T-helper 2 cell treated with Interferon-gamma antibody and Interleukin-4, amounts not matched to agents 5 μg/mL and 100 μg/mL, for 36 hours (primary cell): Measurements from ENCODE around the gene SAV1.
"Not testable (repeated sequence)": the region's sequence is repeated elsewhere in the genome, so short reads cannot be mapped to it uniquely, and the experiment has no call there.

Experiments
- DNase-seq: peaks from one replicate; pipeline ENCODE4 v3.0.0; 2021; ENCODE audit warnings: low spot score
- H3K27ac Mint-ChIP-seq: one replicate; pipeline ENCODE4 v1.8.0; 2021; ENCODE audit warnings: mild to moderate bottlenecking, mixed read lengths
- H3K27me3 Mint-ChIP-seq: one replicate; pipeline ENCODE4 v1.8.0; 2021; ENCODE audit warnings: low read depth, mixed read lengths
- H3K36me3 Mint-ChIP-seq: one replicate; pipeline ENCODE4 v1.8.0; 2021; ENCODE audit warnings: low read depth, mixed read lengths
- H3K4me1 Mint-ChIP-seq: one replicate; pipeline ENCODE4 v1.8.0; 2021; ENCODE audit warnings: low read depth, mixed read lengths
- H3K4me3 Mint-ChIP-seq: one replicate; pipeline ENCODE4 v1.8.0; 2022; ENCODE audit warnings: mild to moderate bottlenecking, moderate library complexity, mixed read lengths
- H3K9me3 Mint-ChIP-seq: one replicate; pipeline ENCODE4 v1.8.0; 2021; ENCODE audit warnings: mixed read lengths

SAV1 gene

GRCh38 chr14:50647753-50648152 lies 20.4 kb downstream of the SAV1 start:
- no peak for DNase-seq
- no peaks in the 10 kb centered on the region for H3K27me3 Mint-ChIP-seq
- H3K4me1 Mint-ChIP-seq = peaks cover 1% of the 10 kb centered on the region
- no peaks in the 10 kb centered on the region for H3K9me3 Mint-ChIP-seq
- H3K36me3 Mint-ChIP-seq = no peaks in the 10 kb centered on the region
- H3K27ac Mint-ChIP-seq = no peak overlapping the region
- no peak overlapping the region for H3K4me3 Mint-ChIP-seq

DNA sequence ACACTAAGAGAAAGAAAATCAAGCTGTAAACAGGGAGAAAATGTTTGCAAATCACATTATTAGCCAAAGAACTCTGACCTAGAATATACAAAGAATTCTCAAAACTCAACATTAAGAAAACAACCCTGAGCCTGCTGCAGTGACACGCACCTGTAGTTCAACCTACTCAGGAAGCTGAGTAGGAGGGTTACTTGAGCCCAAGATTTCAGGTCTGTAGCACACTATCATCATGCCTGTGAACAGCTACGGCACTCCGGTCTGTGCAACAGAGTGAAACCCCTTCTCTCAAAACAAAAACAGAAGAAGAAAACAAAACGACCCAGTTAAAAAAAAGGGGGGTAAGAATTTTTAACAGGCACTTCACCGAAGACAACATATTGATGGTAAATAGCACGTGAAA lies 20.8 kb downstream of the SAV1 start:
- no peaks in the 10 kb centered on the region for H3K27me3 Mint-ChIP-seq

DNA sequence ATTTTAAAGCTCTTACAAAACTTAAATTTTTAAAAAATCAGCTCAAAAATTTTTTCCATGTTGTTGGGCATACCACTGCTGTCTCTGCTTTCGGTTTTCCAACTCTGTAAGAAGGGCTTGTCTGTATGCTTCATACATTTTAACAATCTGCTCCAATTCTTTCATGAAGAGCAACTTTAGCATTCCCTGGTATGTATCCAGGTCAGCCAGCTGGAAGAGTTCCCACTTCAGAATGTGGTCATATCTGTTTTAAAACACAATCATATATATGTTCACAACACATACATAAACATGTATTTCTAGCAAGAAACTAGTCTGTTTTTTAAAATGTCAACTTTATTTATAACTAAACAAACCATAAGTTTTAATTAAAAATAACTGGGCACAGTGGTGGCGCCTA lies 33.0 kb downstream of the SAV1 start:
- Mint-ChIP-seq H3K27ac (no peak overlapping the region), H3K4me1 (no peaks in the 10 kb centered on the region), H3K9me3 (no peaks in the 10 kb centered on the region), H3K4me3 (no peak overlapping the region), H3K27me3 (no peaks in the 10 kb centered on the region), H3K36me3 (no peaks in the 10 kb centered on the region)
- DNase-seq = no peak

More for the DNA sequence above, 20.8 kb downstream of the SAV1 start:
- Mint-ChIP-seq H3K4me3 (no peak overlapping the region), H3K4me1 (peaks cover under 1% of the 10 kb centered on the region), H3K27ac (no peak overlapping the region), H3K9me3 (no peaks in the 10 kb centered on the region), H3K36me3 (no peaks in the 10 kb centered on the region)
- no peak for DNase-seq

- H3K36me3 Mint-ChIP-seq = no peaks in the 10 kb centered on the region
- H3K4me3 Mint-ChIP-seq = no peak overlapping the region
- H3K27ac Mint-ChIP-seq = no peak overlapping the region
- DNase-seq = no peak
- no peaks in the 10 kb centered on the region for H3K9me3 Mint-ChIP-seq
- no peaks in the 10 kb centered on the region for H3K27me3 Mint-ChIP-seq
- no peaks in the 10 kb centered on the region for H3K4me1 Mint-ChIP-seq
Observed at GRCh38 chr14:50633954-50634353, 34.2 kb downstream of the SAV1 start.

DNA sequence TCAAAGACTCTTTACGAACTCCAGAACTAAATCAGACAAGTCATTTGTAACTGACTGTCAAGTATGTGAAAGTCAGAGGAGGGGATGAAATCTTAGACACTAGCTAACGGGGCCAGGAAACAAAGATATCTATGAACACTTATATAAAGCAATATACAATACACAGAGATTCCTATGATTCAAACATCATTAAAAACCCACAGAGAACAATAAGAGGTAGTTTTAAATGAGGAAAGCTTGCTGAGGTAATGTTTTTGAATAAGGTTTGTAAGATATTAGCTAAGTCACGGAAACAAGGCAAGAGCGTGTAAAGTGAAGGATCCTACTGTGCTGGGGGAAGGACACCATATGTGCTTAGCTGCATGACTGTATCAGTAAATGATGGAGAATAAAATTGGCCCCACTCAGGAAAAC lies 36.7 kb downstream of the SAV1 start:
- Mint-ChIP-seq H3K4me1 (no peaks in the 10 kb centered on the region), H3K36me3 (no peaks in the 10 kb centered on the region), H3K27me3 (no peaks in the 10 kb centered on the region), H3K9me3 (no peaks in the 10 kb centered on the region), H3K4me3 (no peak overlapping the region), H3K27ac (no peak overlapping the region)
- no peak for DNase-seq

DNA sequence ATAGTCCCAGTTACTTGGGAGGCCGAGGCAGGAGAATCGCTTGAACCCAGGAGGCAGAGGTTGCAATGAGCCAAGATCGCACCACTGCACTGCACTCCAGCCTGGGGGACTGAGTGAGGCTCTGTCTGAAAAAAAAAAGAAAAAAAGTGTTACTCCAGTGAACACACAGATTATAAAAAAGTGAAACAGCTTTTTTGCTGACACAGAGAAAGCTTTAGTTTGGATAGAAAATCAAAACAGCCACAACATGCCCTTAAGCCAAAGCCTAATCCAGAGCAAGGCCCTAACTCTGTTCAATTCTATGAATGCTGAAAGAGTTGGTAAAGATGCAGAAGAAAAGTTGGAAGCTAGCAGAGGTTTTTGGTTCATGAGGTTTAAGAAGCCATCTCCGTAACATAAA lies 43.2 kb downstream of the SAV1 start:
- not testable (repeated sequence) for H3K9me3 Mint-ChIP-seq, H3K27me3 Mint-ChIP-seq, DNase-seq, H3K4me3 Mint-ChIP-seq, H3K36me3 Mint-ChIP-seq, H3K27ac Mint-ChIP-seq, H3K4me1 Mint-ChIP-seq

DNA sequence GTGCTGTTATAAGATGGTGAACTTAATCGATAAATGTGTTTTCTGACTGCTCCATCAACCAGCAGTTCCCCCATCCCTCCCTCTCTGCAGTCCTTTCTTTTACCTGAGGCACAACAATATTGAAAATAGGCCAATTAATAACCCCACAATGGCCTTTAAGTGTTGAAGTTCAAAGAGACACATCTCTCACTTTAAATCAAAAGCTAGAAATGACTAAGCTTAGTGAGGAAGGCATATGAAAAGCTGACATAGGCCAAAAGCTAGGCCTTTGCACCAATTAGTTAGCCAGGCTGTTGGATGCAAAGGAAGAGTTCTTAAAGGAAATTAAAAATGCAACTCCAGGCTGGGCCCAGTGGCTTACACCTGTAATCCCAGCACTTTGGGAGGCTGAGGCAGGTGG lies 43.7 kb downstream of the SAV1 start:
- H3K9me3 Mint-ChIP-seq = no peaks in the 10 kb centered on the region
- no peak overlapping the region for H3K27ac Mint-ChIP-seq
- no peaks in the 10 kb centered on the region for H3K36me3 Mint-ChIP-seq
- no peak overlapping the region for H3K4me3 Mint-ChIP-seq
- DNase-seq = no peak
- H3K4me1 Mint-ChIP-seq = no peaks in the 10 kb centered on the region
- H3K27me3 Mint-ChIP-seq = no peaks in the 10 kb centered on the region

- Mint-ChIP-seq H3K4me3 (no peak overlapping the region), H3K4me1 (no peaks in the 10 kb centered on the region), H3K27me3 (no peaks in the 10 kb centered on the region), H3K27ac (no peak overlapping the region), H3K9me3 (no peaks in the 10 kb centered on the region), H3K36me3 (no peaks in the 10 kb centered on the region)
- no peak for DNase-seq
Observed at GRCh38 chr14:50622978-50623377, 45.1 kb downstream of the SAV1 start.

- no peak overlapping the region for H3K27ac Mint-ChIP-seq
- H3K9me3 Mint-ChIP-seq = no peaks in the 10 kb centered on the region
- H3K27me3 Mint-ChIP-seq = no peaks in the 10 kb centered on the region
- H3K4me3 Mint-ChIP-seq = no peak overlapping the region
- DNase-seq = no peak
- H3K36me3 Mint-ChIP-seq = no peaks in the 10 kb centered on the region
- no peaks in the 10 kb centered on the region for H3K4me1 Mint-ChIP-seq
Observed at GRCh38 chr14:50620341-50620740, 47.8 kb downstream of the SAV1 start.

DNA sequence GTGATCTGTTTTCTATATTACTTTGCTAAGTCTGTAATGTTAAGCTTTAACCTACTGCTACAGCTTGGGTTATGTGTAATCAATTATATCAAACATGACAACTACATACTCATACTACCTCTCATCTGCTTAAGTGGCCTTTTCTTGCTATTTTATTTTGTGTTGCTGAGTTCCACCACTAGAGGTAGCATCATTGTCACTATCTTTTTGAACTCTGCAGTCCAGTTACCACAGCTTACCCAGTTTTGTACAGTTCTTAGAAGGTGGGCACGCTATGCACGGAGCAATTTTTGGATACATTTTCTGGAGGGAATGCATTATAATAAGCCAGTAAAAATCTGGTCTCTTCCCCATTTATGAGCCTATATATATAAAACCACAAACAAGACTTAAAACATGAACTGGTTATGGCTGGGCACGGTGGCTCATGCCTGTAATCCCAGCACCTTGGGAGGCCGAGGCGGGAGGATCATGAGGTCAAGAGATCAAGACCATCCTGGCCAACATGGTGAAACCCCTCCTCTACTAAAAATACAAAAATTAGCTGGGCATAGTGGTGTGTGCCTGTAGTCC lies 48.5 kb downstream of the SAV1 start:
- no peaks in the 10 kb centered on the region for H3K4me1 Mint-ChIP-seq
- no peak overlapping the region for H3K4me3 Mint-ChIP-seq
- H3K27me3 Mint-ChIP-seq = no peaks in the 10 kb centered on the region
- no peak overlapping the region for H3K27ac Mint-ChIP-seq
- no peaks in the 10 kb centered on the region for H3K9me3 Mint-ChIP-seq
- DNase-seq = no peak
- no peaks in the 10 kb centered on the region for H3K36me3 Mint-ChIP-seq

- Mint-ChIP-seq H3K27ac (no peak overlapping the region), H3K36me3 (no peaks in the 10 kb centered on the region), H3K9me3 (no peaks in the 10 kb centered on the region), H3K4me3 (no peak overlapping the region), H3K27me3 (peaks cover 14% of the 10 kb centered on the region), H3K4me1 (no peaks in the 10 kb centered on the region)
- DNase-seq = no peak
Observed at GRCh38 chr14:50616275-50616674, 51.8 kb downstream of the SAV1 start.

GRCh38 chr14:50615552-50615951 lies 52.6 kb downstream of the SAV1 start:
- no peaks in the 10 kb centered on the region for H3K36me3 Mint-ChIP-seq
- DNase-seq = no peak
- peaks cover 17% of the 10 kb centered on the region for H3K27me3 Mint-ChIP-seq
- H3K27ac Mint-ChIP-seq = no peak overlapping the region
- H3K4me3 Mint-ChIP-seq = no peak overlapping the region
- no peaks in the 10 kb centered on the region for H3K4me1 Mint-ChIP-seq
- no peaks in the 10 kb centered on the region for H3K9me3 Mint-ChIP-seq

DNA sequence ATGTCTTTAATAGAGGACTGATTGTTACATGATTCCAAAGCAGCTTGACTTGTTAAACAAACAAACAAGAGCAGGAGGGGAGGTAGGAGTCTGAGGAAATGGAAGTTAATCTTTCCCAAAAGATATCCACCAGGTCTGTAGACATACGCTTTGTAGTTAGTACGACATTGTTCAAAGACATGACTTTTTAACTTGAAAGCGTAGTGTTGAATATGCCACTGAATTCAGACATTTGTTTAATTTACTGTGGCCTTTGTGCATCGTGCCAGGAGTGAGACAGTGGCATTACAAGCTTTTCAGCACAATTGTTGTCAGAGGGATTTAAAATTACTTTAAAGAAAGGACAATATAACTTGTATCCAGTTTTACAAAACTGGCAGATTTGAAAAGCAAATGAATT lies 53.0 kb downstream of the SAV1 start:
- H3K27ac Mint-ChIP-seq = no peak overlapping the region
- H3K27me3 Mint-ChIP-seq = peaks cover 20% of the 10 kb centered on the region
- no peak overlapping the region for H3K4me3 Mint-ChIP-seq
- DNase-seq = no peak
- H3K36me3 Mint-ChIP-seq = no peaks in the 10 kb centered on the region
- no peaks in the 10 kb centered on the region for H3K9me3 Mint-ChIP-seq
- no peaks in the 10 kb centered on the region for H3K4me1 Mint-ChIP-seq

GRCh38 chr14:50612806-50613205 lies 55.3 kb downstream of the SAV1 start:
- H3K9me3 Mint-ChIP-seq = no peaks in the 10 kb centered on the region
- no peaks in the 10 kb centered on the region for H3K36me3 Mint-ChIP-seq
- peaks cover 23% of the 10 kb centered on the region for H3K27me3 Mint-ChIP-seq
- H3K4me3 Mint-ChIP-seq = no peak overlapping the region
- no peak overlapping the region for H3K27ac Mint-ChIP-seq
- no peak for DNase-seq
- H3K4me1 Mint-ChIP-seq = no peaks in the 10 kb centered on the region

DNA sequence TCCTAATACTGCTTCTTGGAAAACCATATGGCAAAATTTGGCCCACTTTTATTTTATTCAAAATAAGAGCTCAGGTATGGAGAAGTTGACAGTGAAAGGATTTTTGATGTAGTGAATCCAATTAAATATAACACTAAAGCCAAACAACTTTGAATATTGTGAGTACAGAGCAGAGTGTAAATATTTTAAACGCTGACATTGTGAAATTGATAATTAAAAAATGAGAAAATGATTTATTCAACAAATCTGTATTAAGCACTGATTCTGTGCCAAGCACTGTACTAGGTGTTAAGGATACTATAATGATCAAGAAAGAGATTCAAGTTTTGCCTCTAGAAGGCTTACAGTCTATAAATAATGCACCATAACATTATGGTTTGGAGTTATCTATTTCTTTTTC lies 57.6 kb downstream of the SAV1 start:
- H3K9me3 Mint-ChIP-seq = no peaks in the 10 kb centered on the region
- H3K36me3 Mint-ChIP-seq = no peaks in the 10 kb centered on the region
- no peak for DNase-seq
- no peak overlapping the region for H3K27ac Mint-ChIP-seq
- H3K27me3 Mint-ChIP-seq = peaks cover 23% of the 10 kb centered on the region
- H3K4me3 Mint-ChIP-seq = no peak overlapping the region
- peaks cover 3% of the 10 kb centered on the region for H3K4me1 Mint-ChIP-seq
